IPS DF 6.9 (cell line): ENCODE data around the gene AIPL1.

Experiments used
- DNase-seq: peaks from one replicate; pipeline ENCODE4 v3.0.0-alpha.2; 2013; ENCODE audit warnings: low read depth, low spot score
- H3K27ac ChIP-seq: one replicate; pipeline ENCODE4 v1.5.1; 2013; ENCODE audit warnings: low read length, control low read depth
- H3K27me3 ChIP-seq: 2 replicates; pipeline ENCODE4 v1.6.1; 2013; ENCODE audit warnings: mild to moderate bottlenecking, low read length; ENCODE audit not compliant: control insufficient read depth, insufficient read depth
- H3K36me3 ChIP-seq: 2 replicates; pipeline ENCODE4 v1.6.1; 2013; ENCODE audit warnings: low read length; ENCODE audit not compliant: control insufficient read depth, insufficient read depth
- H3K4me1 ChIP-seq: 2 replicates; pipeline ENCODE4 v1.6.1; 2013; ENCODE audit warnings: low read length; ENCODE audit not compliant: control insufficient read depth, insufficient read depth
- H3K4me3 ChIP-seq: 2 replicates; pipeline ENCODE4 v1.5.1; 2013; ENCODE audit warnings: mild to moderate bottlenecking, low read length
- H3K9me3 ChIP-seq: 2 replicates; pipeline ENCODE4 v1.6.1; 2013; ENCODE audit warnings: low read length, inconsistent platforms; ENCODE audit not compliant: control insufficient read depth, insufficient read depth
- WGBS: extraction: QIAGEN DNeasy Blood & Tissue Kit; methylation state at CpG from one replicate; pipeline ENCODE4 v1.1.7; 2013; ENCODE audit warnings: mixed read lengths, missing lambda C conversion rate; ENCODE audit not compliant: insufficient read length, insufficient coverage; 5-methylcytosine and 5-hydroxymethylcytosine counted together

The AIPL1 gene

DNA sequence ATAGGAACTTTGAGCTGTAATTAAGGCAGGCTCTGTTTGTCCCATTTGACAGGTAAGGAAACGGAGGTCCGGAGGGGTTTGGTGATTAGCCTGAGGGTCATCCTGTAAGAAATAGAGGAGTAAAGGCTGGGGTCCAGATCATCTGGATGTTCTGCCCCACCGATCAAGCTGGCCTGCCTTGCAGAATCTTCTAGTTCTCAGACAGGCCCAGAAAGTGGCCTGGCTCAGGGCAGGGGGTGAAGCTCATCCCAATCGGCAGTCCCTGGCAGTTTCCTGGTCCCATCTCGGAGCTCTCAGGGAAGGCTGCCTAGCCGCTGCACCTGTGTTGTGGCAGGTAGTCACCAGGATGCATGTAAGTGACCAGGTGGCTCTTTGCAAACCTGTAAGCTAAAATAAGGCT lies 13.6 kb upstream of the AIPL1 start:
- H3K27me3 ChIP-seq, result no peaks in the 10 kb centered on the region
- H3K4me1 ChIP-seq, result peaks cover 3% of the 10 kb centered on the region
- H3K9me3 ChIP-seq, result no peaks in the 10 kb centered on the region
- no CpG with 5 or more reads among the region's 6 CpGs for WGBS
- H3K27ac ChIP-seq, result no peak overlapping the region
- H3K36me3 ChIP-seq, result peaks cover 29% of the 10 kb centered on the region
- DNase-seq, result no peak
- no peak overlapping the region for H3K4me3 ChIP-seq

DNA sequence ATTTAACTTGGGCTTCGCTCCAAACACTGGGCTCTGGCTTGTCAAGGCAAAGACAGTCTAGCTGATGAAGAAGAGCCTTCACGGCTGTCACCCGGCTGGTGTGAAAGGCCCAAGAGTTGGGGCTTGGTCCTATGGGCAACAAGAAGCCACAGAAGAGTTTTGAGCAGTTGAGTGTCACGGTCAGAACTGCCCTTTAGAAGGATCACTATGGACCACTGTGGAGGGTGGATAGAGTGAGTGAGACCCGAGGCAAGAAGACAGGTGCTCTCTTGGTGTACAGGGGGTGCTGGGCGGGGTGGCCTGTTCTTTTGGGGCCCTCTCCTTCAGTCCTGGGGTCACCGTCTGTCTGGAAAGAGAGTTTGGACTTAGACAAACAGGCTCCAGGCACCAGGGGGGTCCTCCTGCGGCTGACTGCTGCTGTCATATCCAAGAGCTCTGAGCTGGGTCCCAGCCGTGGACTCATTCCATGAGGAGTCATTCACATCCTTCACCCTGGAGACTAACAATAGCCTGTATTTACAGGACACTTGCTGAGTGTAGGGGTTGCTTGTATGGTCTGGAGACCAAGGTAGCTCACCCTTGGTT lies 11.7 kb upstream of the AIPL1 start:
- H3K27ac ChIP-seq, result no peak overlapping the region
- H3K9me3 ChIP-seq, result no peaks in the 10 kb centered on the region
- peaks cover 29% of the 10 kb centered on the region for H3K36me3 ChIP-seq
- no peak overlapping the region for H3K4me3 ChIP-seq
- no peaks in the 10 kb centered on the region for H3K4me1 ChIP-seq
- no peak for DNase-seq
- H3K27me3 ChIP-seq, result no peaks in the 10 kb centered on the region
- WGBS, result no CpG with 5 or more reads among the region's 9 CpGs

DNA sequence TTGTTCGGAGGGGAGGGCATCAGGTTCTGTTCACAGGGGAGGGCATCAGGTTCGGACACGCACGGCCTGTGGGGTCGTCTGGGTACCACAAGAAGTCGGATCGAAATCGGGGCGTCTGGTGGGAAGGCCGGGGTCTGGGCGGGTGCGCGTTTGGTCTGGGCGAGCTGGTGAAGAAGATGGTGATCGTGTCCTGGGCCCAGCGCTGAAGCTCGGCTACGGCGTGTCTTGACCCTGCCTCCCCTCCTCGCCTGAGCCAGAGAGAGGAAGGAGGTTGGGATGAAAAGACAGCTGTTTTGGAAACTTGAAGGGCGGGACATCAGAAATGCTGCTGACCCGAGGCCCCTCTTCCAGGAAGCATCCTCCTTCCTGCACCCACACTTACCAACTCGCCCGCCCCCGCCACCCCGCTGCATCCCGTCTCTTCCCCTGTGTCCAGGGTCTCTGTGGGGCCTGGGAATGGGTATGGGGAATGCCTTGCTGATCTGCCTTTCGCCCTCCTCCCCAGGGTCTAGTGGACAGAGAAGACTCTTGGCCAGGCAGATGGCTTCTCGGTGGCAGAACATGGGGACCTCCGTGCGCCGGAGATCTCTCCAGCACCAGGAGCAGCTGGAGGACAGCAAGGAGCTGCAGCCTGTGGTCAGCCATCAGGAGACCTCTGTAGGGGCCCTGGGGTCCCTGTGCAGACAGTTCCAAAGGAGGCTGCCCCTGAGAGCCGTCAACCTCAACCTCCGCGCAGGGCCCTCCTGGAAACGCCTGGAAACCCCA lies 9.8 kb upstream of the AIPL1 start:
- Histone ChIP-seq H3K27me3 (no peaks in the 10 kb centered on the region), H3K9me3 (no peaks in the 10 kb centered on the region), H3K4me1 (peaks cover 4% of the 10 kb centered on the region; the same call in 1 of the 2 replicates), H3K36me3 (peaks cover 23% of the 10 kb centered on the region), H3K27ac (no peak overlapping the region), H3K4me3 (peak overlapping the region; percentile 84)
- no peak for DNase-seq
- no CpG with 5 or more reads among the region's 36 CpGs for WGBS

DNA sequence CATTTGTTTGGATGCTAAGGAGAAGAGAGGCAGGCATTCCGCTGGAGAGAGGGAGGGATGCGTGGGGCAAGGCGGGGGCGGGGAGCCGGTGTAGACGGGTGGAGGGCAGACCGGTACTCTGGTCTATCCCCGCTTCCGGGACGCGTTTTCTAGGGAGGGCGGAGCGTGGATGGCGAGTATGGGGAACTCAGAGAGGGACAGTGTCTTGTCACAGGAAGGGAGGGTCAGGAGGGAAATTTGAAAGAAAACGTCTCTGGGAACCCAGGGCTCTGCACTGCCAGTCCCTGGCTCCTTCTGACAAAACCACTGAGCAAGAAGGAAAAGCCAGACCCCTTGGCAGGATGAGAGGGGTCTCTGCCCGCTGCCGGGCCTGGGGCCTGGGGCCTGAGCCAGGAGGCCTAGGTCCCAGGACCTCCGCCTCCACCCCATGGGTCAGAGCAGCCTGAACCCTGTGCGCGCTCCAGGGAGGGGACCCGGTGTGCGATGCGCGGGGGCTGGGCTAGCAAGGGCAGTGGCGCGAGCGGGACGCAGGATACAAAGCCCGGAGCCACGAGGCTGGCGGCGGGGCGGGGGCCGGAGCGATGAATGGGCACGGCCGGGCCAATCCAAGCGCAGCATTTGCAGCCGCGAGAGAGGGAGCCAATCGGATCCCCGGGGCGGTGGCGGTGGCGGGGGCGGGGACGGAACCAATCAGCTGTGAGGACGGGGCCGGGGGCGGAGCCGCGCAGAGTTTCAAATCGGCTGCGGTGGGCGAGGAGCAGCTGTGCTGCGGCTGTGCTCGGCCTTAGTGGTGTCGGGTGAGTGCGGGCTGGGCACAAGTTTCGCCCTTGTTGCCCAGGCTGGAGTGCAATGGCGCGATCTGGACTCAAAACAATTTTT lies 9.0 kb upstream of the AIPL1 start, which contains the start of gene PIMREG:
Gene PIMREG, plus strand, starts transcription at position 764 of the 879 bp plus-strand sequence. CDS start 656 bp downstream, outside the sequence.
- H3K27ac ChIP-seq, result no peak within 1 kb of the TSS
- H3K36me3 ChIP-seq, result peaks cover 19% of the 10 kb centered on the region
- no peaks in the 10 kb centered on the region for H3K9me3 ChIP-seq
- no CpG with 5 or more reads among the region's 62 CpGs for whole genome bisulfite sequencing
- no peaks in the 10 kb centered on the region for H3K27me3 ChIP-seq
- DNase-seq, result no peak
- H3K4me1 ChIP-seq, result peaks cover 7% of the 10 kb centered on the region; the same call in 1 of the 2 replicates
- peak within 1 kb of the TSS; percentile 84 for H3K4me3 ChIP-seq

DNA sequence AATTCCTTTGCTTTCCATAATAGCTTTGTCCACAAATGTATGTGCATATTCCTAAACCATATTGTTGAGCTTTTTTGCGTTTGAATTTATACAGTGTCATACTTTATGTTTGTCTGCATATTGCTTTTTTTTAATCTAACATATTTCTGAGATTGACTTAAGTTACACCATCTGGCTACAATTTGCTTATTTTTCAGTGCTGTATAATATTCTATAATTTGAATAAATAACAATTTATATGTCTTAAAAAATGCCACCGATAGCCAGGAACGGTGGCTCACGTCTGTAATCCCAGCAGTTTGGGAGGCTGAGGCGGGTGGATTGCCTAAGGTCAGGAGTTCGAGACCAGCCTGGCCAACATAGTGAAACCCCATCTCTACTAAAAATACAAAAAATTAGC lies 7.9 kb upstream of the AIPL1 start:
- Histone ChIP-seq H3K27ac (no peak overlapping the region), H3K4me3 (no peak overlapping the region), H3K9me3 (no peaks in the 10 kb centered on the region), H3K27me3 (no peaks in the 10 kb centered on the region), H3K36me3 (peaks cover 15% of the 10 kb centered on the region), H3K4me1 (peaks cover 7% of the 10 kb centered on the region; the same call in 1 of the 2 replicates)
- no CpG with 5 or more reads among the region's 6 CpGs for WGBS
- DNase-seq, result no peak

DNA sequence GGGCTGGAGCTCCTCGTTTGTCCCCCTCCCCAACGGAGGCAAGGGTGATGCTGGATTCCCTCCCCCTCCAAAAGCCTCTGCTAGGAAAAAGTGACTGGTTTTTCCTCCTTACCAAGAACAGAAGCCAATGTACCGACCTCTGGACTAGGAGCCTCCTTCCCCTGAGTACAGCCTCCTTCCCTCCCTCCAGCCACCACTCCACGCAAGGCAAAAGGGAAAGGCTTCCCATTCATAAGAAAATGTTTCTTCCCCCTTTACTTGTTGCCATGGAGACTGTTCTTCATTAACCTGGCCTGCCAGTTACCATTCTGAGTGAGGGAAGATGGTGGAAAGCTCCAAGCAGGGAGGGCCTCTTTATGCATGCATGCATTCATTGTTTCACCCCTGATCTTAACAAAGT lies 5.0 kb upstream of the AIPL1 start:
- Histone ChIP-seq H3K27me3 (no peaks in the 10 kb centered on the region), H3K36me3 (no peaks in the 10 kb centered on the region), H3K4me3 (no peak overlapping the region), H3K27ac (no peak overlapping the region), H3K9me3 (no peaks in the 10 kb centered on the region), H3K4me1 (peaks cover 7% of the 10 kb centered on the region; the same call in 1 of the 2 replicates)
- WGBS, result no CpG with 5 or more reads among the region's 4 CpGs
- no peak for DNase-seq

DNA sequence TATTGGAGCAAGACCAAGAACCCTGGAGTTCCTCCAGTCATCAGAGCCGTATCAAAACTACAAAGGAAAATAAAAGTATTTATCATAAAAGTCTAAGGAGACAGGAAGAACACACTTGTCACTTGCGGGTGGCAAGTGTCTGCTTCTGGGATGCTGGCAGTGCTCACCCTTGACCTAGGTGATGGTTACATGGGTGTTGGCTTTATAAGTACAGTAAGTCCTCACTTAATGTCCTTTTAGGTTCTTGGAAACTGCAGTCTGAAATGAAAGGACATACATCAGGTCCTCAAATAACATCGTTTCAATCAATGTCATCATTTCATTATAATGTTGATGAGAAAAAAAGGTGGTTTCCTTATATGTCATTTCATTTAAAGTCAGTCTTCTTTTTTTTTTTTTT lies 3.0 kb upstream of the AIPL1 start:
- WGBS, result no CpG with 5 or more reads among the region's 3 CpGs
- H3K4me1 ChIP-seq, result peaks cover 7% of the 10 kb centered on the region; the same call in 1 of the 2 replicates

DNA sequence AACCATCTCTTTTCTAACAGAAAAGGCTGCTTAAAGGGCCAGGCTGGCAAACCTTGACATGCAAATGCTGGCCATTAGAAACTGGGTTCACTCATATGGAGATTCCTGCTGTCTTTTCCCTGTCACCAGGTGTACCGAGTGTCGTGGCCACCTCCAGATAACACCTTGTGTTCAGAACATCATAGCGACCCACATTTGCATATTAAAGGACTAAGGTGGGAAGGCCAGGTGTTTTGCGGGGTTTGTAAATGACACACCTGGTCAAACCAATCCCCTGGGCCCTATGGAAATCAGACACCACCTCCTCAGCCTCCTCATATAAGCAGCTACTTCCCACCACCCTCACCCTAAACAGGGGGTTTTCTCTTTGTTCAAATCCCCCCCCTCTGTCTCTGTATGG lies 2.5 kb upstream of the AIPL1 start:
- no peak for DNase-seq
- H3K27ac ChIP-seq, result no peak overlapping the region
- WGBS, result no CpG with 5 or more reads among the region's 4 CpGs

More for the DNA sequence above, 3.0 kb upstream of the AIPL1 start:
- H3K4me3 ChIP-seq, result no peak overlapping the region
- H3K36me3 ChIP-seq, result no peaks in the 10 kb centered on the region
- no peaks in the 10 kb centered on the region for H3K27me3 ChIP-seq
- H3K9me3 ChIP-seq, result no peaks in the 10 kb centered on the region
- no peak overlapping the region for H3K27ac ChIP-seq
- no peak for DNase-seq

DNA sequence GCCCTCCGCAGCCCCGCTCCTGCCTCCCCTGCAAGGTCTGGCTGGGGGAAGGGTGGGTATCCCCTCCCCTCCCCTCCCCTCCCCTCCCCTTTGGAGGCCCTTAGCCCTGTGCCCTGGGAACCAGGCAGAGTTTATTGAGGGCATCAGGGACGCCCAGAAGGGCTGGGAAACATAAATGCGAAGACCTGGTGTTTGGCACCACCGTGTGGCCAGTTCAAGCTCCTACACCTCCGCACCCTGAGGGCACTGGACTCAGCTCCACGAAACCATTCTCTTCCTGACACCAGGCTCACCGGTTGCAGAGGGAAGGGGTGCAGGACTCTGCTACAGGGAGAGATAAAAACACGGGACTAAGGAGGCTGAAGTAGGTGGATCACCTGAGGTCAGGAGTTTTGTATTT lies 1.0 kb upstream of the AIPL1 start:
- DNase-seq, result no peak
- H3K27me3 ChIP-seq, result no peaks in the 10 kb centered on the region
- no peak overlapping the region for H3K27ac ChIP-seq
- no peaks in the 10 kb centered on the region for H3K36me3 ChIP-seq
- no peaks in the 10 kb centered on the region for H3K9me3 ChIP-seq
- no CpG with 5 or more reads among the region's 9 CpGs for WGBS
- peaks cover 7% of the 10 kb centered on the region; the same call in 1 of the 2 replicates for H3K4me1 ChIP-seq
- H3K4me3 ChIP-seq, result no peak overlapping the region

More for the DNA sequence above, 2.5 kb upstream of the AIPL1 start:
- H3K36me3 ChIP-seq, result no peaks in the 10 kb centered on the region
- H3K27me3 ChIP-seq, result no peaks in the 10 kb centered on the region
- no peaks in the 10 kb centered on the region for H3K9me3 ChIP-seq
- no peak overlapping the region for H3K4me3 ChIP-seq
- H3K4me1 ChIP-seq, result peaks cover 7% of the 10 kb centered on the region; the same call in 1 of the 2 replicates

DNA sequence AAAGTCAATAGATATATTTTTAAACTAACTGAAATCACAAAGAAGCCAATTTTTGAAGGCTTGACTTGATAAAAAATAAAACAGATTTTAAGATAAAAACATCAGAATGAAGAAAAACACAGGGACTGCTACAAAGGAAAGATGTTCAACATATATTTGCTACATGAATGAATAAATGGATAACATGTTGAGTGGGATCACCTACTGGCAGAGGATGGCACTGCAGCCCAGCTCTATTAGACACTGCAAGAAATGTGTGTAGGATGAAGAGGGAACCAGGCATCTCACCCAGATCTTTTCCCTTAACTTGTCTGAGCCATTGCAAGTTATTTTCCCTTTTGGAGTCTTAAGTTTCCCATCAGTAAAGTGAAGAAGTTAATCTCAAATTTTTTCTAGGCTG lies 4.2 kb downstream of the AIPL1 start:
- H3K4me1 ChIP-seq, result no peaks in the 10 kb centered on the region
- no peak overlapping the region for H3K27ac ChIP-seq
- no peaks in the 10 kb centered on the region; the same call in 1 of the 2 replicates for H3K36me3 ChIP-seq
- no peaks in the 10 kb centered on the region for H3K9me3 ChIP-seq
- DNase-seq, result no peak
- H3K27me3 ChIP-seq, result no peaks in the 10 kb centered on the region
- no peak overlapping the region for H3K4me3 ChIP-seq
